ENCODE results near the gene PRDM12.

PRDM12 gene

DNA sequence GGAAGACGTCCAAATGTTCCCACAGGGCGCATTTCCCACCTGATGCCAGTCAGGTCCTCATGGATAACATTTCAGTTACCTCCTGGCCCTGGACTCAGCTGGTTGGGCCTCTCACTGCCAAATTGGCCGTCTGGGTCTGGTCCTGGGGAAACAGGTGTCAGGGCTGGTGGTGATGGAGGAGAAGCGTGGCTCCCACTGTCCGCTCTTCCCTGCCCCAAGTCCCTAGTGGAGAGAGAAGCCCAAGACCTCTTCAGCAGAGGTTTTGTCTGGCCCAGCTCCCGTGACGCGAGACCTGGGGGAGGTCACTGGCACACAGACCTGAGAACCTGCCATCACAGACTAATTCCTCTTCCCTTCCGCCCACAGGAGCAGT is 27.8 kb upstream of the PRDM12 start:
- DNase-seq: no peak

DNA sequence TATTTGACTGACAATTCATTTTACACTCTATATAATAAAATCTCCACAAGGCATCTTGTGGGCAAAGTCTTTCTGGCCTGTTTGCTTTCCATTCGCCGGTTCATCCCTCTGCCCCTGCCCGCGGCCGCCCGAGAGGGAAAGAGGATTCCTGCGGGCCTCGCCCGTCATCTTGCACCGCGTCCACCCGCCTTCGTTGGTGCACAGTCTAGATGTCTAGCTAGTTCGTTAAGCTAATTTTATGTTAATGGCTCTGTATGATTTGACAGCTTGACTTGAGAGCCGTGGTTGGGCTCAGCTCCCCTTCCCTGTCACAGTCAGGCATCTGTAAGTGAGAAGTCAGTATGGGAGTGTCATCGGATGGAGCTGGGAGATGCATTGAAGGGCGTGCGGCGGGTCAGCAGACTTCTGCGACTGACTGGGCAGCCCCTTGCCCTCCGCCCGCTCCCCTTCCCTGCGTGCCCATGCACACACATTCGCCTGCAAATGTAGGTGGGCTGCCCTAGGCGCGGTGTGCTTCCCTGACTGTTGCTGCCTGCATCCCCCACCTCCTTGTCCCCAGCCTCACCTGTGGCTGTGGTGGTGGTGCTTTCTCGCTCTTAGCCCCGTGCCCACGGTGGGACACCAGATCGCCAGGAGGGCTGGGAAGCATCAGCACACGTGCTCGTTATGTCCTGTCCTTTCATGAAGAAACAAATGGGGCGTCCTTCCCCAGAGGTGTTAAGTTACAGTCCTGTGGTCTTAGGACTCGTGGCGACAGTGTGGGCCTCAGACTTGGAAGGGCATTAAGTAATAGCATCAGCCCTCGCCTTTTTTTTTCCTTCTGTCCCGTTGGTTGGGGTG is 25.9 kb upstream of the PRDM12 start:
- DNase-seq: no peak

- DNase-seq: no peak
Observed at GRCh38 chr9:130639124-130639765, 25.1 kb upstream of the PRDM12 start.

- DNase-seq: no peak
Observed at GRCh38 chr9:130639866-130640555, 24.4 kb upstream of the PRDM12 start.

GRCh38 chr9:130640681-130641080 is 23.7 kb upstream of the PRDM12 start:
- no peak for DNase-seq

DNA sequence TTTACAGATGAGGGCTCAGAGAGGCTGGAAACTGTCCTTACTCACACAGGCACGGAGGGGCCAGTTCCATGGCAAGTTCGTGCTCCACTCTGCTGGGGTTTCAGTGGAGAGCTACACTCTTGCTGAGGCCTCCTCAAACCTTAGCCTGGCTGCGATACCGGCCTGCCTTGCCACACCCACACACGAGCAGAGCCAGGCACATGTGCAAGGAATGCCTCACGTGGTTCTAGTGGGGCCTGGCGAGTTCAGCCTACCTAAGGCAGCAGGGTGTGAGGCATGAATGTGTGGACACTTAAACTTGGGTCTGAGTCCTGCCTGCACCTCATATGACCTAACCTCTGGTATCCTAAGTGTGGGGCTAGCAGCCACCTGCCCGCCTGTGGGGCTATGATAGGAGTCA is 21.5 kb upstream of the PRDM12 start:
- DNase-seq: no peak

- no peak for DNase-seq
Observed at GRCh38 chr9:130651221-130651620, 13.2 kb upstream of the PRDM12 start.

DNA sequence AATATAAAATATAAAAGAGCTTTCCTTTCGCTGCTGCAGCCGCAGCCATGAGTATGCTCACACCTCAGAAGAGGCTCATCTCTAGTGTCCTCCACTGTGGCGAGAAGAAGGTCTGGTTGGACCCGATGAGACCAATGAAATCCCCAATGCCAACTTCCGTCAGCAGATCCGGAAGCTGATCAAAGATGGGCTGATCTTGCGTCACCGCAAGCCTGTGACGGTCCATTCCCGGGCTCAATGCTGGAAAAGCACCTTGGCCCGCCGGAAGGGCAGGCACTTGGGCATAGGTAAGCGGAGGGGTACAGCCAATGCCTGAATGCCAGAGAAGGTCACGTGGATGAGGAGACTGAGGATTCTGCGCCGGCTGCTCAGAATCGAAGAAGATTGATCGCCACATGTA is 12.6 kb upstream of the PRDM12 start:
- no peak for DNase-seq

- DNase-seq: no peak
Observed at GRCh38 chr9:130654879-130655278, 9.5 kb upstream of the PRDM12 start.

GRCh38 chr9:130658893-130659698 is 5.3 kb upstream of the PRDM12 start:
- DNase-seq: no peak

GRCh38 chr9:130659699-130660248 is 4.6 kb upstream of the PRDM12 start:
- DNase-seq: no peak

GRCh38 chr9:130660326-130660682 is 4.1 kb upstream of the PRDM12 start:
- no peak for DNase-seq

- no peak for DNase-seq
Observed at GRCh38 chr9:130660683-130661450, 3.5 kb upstream of the PRDM12 start.

GRCh38 chr9:130661451-130662098 is 2.8 kb upstream of the PRDM12 start:
- no peak for DNase-seq

- DNase-seq: no peak
Observed at GRCh38 chr9:130662099-130662969, 2.1 kb upstream of the PRDM12 start.

DNA sequence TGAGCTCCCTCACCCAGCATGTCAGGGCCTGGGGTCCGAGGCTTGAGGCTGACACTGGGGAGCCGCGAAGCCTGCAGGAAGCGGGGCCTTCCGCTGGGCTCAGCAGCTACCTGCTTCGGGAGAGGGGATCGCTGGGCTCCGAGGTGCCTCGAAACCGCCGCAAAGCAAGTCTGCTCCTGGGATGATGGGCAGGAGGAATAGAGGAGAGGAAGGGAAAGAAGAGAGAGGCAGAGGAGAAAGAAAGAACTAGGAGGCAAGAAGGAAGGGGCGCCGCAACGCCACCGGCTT is 1.5 kb upstream of the PRDM12 start:
- DNase-seq: no peak

DNA sequence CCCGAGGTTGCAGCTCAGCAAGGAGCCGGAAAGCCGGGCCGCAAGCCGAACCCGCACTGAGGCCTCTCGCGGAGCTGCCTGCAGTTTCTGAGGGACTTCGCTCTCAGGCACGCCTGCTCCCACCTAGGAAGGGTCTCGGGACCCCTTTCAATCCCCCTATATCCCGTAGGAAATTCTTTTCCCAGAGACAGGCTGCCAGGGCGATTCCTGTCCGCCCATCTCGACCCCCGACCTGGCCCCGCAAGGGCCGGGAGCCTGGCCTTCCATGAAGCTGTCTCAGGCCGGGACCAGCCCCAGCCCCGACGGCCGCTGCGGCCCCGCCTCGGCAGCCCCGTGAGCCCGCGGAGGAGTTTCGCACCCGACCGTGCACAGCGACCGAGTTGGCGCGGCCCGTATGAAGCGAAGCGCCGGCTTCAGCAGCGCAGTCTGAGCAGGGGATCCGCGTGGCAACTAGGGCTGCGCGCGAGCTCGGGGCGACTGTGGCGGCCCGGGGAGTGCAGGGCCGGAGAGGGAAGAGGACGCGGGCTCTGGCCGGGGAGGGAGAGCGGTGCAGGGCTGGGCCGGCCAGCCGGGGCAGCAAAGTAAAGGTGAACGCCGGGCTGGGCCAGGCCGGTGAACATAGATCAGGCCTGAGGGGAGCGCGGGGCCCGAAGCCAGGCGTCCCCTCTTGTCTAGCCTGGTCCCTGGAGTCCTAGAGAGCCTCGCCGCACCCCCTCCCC is 977 bp upstream of the PRDM12 start:
- DNase-seq: no peak

GRCh38 chr9:130663977-130664250 is 480 bp upstream of the PRDM12 start:
- DNase-seq: no peak

DNA sequence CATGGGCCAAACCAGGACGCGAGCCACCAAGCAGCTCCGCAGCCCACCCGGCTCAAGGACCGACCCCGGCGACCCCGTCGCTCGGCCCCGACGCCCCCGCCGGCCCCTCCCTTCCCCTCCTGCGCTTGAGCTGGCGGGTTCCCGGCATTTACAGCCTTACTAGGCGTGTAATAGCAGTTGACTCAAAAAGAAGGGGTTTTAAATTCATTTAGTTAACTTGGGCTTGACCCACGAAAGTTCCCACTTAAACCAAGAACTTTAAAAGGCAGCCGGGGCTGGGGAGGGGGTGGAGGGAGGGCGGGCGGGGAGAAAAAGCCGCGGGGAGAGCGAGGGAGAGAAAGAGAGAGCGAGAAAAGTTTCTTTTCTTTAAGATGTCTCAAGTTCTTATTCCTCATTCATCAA is 636 bp downstream of the PRDM12 start:
- DNase-seq: no peak

Data from NCI-H510A treated with DMSO at 0.1 percent for 48 hours (cell line).